ENCODE data around the gene PPM1M.

DNA sequence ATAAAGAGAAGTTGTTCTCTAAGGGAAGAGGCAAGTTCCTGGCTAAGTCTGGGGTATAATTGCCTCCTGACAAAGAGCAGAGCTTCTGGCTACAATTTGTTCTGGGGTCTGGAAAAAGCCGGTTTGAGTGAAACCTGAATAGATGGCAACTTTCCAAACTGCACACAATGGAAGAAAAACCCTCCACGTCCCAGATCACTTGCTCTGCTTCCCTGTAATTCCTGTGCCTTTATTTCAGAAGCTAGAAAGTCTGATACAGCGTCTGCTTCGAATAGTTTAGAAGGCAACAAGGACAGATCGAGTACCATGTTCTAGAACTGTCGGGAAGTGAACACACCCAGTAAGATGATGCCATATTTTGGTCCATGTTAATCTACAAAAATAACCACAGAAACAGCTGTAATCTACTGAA lies 34.5 kb downstream of the PPM1M start:
- TF ChIP-seq CTCF (IDR thresholded peaks at IDR 0.05; ENCODE audit: low read depth, low read length) = no peak
- no peak for TF ChIP-seq POLR2A (IDR thresholded peaks at IDR 0.05; ENCODE audit: extremely low read depth, insufficient read length)

All from NB4 (cell line).